Measurements from ENCODE around the gene APOBEC2. TPM values are rescaled to one million over a fixed set of nuclear protein-coding genes. Genes with fewer than 3 reads are reported as not detected.

APOBEC2 gene
- total and polyA plus RNA-seq, 9 of the 15 experiments (the other 6 are each of a cell fraction or from before 2014, with no cell fraction given) = 0.25 to 1.6 TPM; not detected in 7

- TF ChIP-seq ZNF395 (CRISPR knock-in tag; IDR thresholded peaks at IDR 0.05) = peak; percentile 89
- TF ChIP-seq ZNF444 (CRISPR knock-in tag; IDR thresholded peaks at IDR 0.05) = no peak
- peak; percentile 56 for TF ChIP-seq RBBP5 (IDR thresholded peaks at IDR 0.05; ENCODE audit: borderline replicate concordance, insufficient read depth, low read length, poor library complexity, severe bottlenecking)
- 0 out of 4 replicates have a peak, but pooled peaks of 1 of the 2 experiments have one; percentile 1 for TF ChIP-seq MAZ (CRISPR knock-in tag; conservative IDR thresholded peaks at IDR 0.05 in 1 of 2, IDR thresholded peaks at IDR 0.05 in 1 of 2)
- TF ChIP-seq JUN (IDR thresholded peaks at IDR 0.05; ENCODE audit: borderline replicate concordance, low read depth, low read length) = 0 out of 2 replicates have a peak, but pooled peaks have one; percentile 4
- no peak for TF ChIP-seq JUN (CRISPR knock-in tag; IDR thresholded peaks at IDR 0.05; ENCODE audit: borderline replicate concordance)
- 0 out of 2 replicates have a peak, but pooled peaks have one; percentile 14 for TF ChIP-seq OTX1 (CRISPR knock-in tag; IDR thresholded peaks at IDR 0.05)
- peak; percentile 92 for TF ChIP-seq ZBTB17 (CRISPR knock-in tag; IDR thresholded peaks at IDR 0.05)
- peak; percentile 96 for TF ChIP-seq ZNF589 (CRISPR knock-in tag; IDR thresholded peaks at IDR 0.05; ENCODE audit: low read depth)
- no peak for TF ChIP-seq BCLAF1 (IDR thresholded peaks at IDR 0.05; ENCODE audit: borderline replicate concordance in 1 of 2, control insufficient read depth in 1 of 2, low read depth in 2 of 2, low read length in 1 of 2)
- TF ChIP-seq PHF21A (IDR thresholded peaks at IDR 0.05; ENCODE audit: borderline replicate concordance, low read depth) = peak; percentile 75; the same call in 1 of the 2 replicates
- TF ChIP-seq BRCA1 (IDR thresholded peaks at IDR 0.05) = no peak
- no peak for TF ChIP-seq BRCA1 (CRISPR knock-in tag; IDR thresholded peaks at IDR 0.05)
- peak; percentile 5; the same call in 1 of the 2 replicates for TF ChIP-seq MYC (IDR thresholded peaks at IDR 0.05; ENCODE audit: low read depth, low read length)
- no peak for TF ChIP-seq MYC (CRISPR knock-in tag; IDR thresholded peaks at IDR 0.05; ENCODE audit: borderline replicate concordance, low read depth)
- TF ChIP-seq BHLHE40 (IDR thresholded peaks at IDR 0.05; ENCODE audit: low read length) = no peak
- no peak for TF ChIP-seq NR1H2 (CRISPR knock-in tag; IDR thresholded peaks at IDR 0.05)
- TF ChIP-seq E2F6 (IDR thresholded peaks at IDR 0.05; ENCODE audit: borderline replicate concordance in 1 of 2, extremely low read depth in 1 of 2, insufficient read depth in 1 of 2, insufficient read length in 1 of 2, low read depth in 1 of 2, low read length in 1 of 2, poor library complexity in 1 of 2, severe bottlenecking in 1 of 2) = peak; percentile 4 to 50
- TF ChIP-seq RCOR1 (IDR thresholded peaks at IDR 0.05; ENCODE audit: borderline replicate concordance in 1 of 2, low read depth in 2 of 2, low read length in 2 of 2) = peak in 1 of 2 experiments; percentile 63; a peak in 2 of 4 replicates
Measured at GRCh38 chr6:41072836-41073202, 19.8 kb downstream of the APOBEC2 start, which contains the start of gene NFYA (continued).

Data from K562 (cell line).